Stimulated activated naive CD4-positive, alpha-beta T cell (primary cell): ENCODE data around the gene OSBPL5.

Experiments
- DNase-seq, 6 experiments: peaks; one replicate each; lab custom pipeline; 2025; lab: John Stamatoyannopoulos, UW

OSBPL5 gene

GRCh38 chr11:3148255-3148989, 16.7 kb downstream of the OSBPL5 start:
- DNase-seq = no peak

DNA sequence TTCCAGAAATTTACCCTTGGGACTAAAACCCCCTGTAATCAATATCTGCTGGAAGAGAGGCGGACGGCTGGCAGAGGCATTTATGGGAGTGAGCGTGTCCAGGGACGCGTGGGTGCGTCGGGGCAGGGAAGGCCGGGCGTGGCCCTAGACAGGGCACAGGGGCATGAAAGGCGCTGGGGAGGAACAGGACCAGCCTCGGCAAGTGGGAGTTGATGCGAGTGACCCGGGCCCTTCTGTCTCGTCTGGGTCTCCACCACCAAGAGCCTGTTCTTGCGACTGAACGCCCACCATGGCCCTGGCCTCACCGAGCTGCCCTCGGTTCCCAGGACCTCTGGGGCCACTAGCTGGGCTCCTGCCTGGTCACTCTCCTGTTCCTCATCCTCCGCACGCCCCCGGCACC, 17.5 kb downstream of the OSBPL5 start:
- DNase-seq = no peak

GRCh38 chr11:3147257-3147619, 17.9 kb downstream of the OSBPL5 start:
- DNase-seq = no peak

DNA sequence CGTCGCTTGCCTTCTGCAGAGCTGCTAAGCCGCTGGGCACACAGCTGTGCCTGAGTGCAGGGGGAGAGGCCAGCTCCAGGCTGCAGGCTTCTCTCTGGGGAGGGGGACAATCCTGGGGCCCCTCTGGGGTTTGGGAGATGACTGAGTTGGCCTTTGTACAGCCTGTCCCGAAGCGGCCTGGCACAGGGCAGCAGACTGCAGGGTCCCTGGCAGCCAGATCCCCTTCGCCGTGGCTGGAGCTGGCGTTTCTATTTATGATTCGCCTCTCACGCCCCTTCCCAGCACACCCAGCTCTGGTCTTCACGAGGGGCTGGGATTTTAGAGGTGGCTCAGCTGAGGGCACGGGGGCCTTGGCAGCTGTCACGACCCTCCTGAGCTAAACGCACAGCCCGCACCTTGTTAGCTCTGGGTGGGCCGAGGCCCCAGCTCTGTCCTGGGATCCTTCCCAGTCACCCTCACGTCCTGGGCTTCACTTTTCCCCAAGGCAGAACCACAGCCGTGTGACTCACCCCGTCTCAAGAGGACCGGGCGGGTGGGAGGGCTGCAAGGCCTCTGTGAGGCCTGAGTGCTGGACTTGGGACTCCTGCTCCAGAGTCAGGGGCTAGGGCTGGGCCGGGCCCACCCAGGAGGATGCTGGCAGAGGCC, 18.4 kb downstream of the OSBPL5 start:
- no peak for DNase-seq

GRCh38 chr11:3145206-3145520, 19.9 kb downstream of the OSBPL5 start:
- no peak for DNase-seq

- no peak for DNase-seq
Measured at GRCh38 chr11:3144296-3145205, 20.6 kb downstream of the OSBPL5 start.

DNA sequence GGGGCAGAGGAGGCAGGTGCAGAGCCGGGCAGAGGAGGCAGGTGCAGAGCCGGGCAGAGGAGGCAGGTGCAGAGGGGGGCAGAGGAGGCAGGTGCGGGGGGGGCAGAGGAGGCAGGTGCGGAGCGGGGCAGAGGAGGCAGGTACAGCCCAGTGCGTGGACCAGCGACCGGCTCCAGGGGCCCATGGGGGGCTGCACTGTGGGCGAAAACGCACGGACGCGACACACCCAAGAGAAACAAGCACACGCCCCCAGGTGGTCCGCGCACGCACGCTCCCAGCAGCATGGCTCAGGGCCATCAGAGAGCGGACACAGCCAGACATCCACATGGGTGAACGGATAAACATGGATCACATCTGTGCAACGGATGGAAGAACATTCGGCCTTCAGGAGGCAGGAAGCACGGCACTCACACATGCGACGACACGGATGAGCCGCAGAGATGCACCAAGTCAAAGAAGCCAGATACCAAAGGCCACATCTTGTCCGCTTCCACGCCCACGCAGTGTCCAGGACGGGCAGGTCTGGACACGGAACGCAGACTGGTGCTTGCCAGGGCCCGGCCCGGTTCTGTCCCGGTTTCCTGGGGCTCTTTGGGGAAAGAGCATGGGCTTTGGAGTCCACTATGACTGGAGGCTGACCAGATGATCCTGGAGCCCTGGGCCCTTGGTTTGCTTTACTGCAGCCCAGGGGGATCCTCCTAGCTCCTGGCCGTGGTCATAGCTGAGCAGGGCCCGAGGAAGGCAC, 21.8 kb downstream of the OSBPL5 start:
- DNase-seq = no peak

DNA sequence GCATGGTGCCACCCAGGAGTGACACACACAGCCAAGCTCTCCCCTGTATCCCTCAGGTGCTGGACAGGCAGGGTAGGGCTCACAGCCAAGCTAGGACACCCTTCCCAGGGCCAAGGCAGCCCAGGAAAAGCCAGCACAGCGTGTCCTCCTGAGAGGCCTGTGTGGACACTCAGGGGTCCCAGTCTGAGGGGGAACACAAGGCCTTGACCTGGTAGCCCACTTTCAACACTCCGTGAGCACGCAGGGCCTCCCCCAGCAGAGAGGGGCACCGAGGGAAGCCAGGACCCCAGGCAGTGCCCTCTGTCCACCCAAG, 24.9 kb downstream of the OSBPL5 start:
- no peak for DNase-seq

DNA sequence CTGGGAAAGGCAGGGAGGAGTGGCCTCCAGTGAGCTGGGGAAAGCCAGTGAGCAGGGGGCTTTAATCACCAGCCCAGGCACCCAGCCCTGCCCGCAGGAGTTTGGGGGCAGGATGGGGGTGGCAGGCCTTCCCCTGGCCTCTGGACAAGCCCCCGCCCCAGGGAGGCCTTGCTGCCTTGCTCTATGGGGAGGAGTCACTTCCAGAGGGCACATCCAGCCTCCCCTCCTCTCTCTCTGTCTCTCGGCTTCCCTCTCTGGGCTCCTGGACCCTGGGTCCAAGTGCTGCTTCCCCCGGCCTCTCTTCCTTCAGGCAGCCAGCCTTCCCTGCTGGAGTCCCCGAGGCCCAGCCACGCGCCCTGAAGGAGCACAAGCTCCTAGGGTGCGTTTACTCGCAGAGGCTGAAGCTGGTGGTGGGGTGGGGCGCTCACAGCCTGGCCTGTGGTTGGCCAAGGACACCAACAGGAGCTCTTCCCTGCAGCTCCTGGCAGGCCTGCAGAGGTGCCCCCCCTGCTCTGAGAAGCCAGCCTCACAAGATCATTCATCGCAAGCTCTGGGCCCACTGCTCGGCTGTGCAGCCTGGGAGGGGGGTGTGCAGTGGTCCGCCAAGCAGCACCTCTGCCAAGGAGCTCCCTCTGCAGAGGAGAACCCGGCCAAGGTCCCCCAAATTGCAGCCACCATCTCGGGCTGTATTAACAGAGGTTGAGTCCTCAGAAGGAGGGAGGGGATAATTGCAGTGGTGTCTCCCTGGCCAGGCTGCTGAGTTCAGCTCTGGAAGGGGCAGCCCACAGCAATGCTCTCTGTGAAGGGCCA, 25.4 kb downstream of the OSBPL5 start:
- no peak for DNase-seq

GRCh38 chr11:3139086-3139440, 26.0 kb downstream of the OSBPL5 start:
- DNase-seq = no peak

GRCh38 chr11:3138178-3139085, 26.7 kb downstream of the OSBPL5 start:
- DNase-seq = no peak

- DNase-seq = no peak
Measured at GRCh38 chr11:3137486-3138177, 27.5 kb downstream of the OSBPL5 start.

GRCh38 chr11:3136546-3137455, 28.3 kb downstream of the OSBPL5 start:
- DNase-seq = no peak

DNA sequence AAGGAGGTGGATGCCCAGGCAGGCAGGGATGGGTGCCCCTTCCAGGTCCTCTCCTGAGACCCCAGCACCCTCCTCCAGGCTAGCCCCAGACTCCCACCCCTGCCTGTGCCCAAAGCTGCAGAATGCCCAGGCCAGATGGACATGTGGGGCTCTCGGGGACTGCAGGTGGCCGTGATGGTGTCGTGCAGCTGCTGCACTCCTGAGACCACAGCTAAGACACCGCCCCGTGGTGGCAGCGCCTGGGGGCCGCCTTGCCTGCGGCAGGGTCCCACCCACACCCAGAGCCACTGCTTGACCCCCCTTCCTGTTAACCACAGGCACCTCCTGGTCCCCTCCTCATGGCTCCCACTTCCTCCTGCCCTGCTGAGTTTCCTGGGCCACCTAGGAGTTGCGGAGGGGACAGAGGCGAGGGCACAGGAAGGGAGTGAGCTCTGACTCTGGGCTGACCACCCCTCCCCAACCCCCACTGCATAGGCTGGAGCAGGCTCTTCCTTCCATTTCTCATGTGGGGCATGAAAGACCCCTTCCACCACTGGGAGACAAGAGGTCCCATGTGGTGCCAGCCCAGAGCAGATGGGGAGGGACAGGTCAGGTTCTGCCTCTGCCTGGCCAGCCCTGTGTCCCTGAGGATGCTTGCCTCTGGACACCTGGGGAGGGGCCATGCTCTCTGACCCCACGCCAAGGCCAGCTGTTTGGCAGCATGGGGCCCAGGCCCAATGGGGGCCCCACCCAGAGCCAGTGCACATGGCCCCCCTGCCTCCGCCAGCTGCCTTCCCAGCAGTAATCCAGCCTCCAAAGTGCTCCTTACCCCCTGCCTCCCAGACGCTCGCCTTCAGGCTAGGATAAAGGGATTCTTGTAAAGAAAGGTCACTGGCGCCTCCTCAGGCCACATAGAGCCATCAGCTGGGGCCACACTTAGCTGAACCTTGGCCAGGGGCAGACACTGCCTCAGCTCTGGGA, 29.3 kb downstream of the OSBPL5 start:
- no peak for DNase-seq

DNA sequence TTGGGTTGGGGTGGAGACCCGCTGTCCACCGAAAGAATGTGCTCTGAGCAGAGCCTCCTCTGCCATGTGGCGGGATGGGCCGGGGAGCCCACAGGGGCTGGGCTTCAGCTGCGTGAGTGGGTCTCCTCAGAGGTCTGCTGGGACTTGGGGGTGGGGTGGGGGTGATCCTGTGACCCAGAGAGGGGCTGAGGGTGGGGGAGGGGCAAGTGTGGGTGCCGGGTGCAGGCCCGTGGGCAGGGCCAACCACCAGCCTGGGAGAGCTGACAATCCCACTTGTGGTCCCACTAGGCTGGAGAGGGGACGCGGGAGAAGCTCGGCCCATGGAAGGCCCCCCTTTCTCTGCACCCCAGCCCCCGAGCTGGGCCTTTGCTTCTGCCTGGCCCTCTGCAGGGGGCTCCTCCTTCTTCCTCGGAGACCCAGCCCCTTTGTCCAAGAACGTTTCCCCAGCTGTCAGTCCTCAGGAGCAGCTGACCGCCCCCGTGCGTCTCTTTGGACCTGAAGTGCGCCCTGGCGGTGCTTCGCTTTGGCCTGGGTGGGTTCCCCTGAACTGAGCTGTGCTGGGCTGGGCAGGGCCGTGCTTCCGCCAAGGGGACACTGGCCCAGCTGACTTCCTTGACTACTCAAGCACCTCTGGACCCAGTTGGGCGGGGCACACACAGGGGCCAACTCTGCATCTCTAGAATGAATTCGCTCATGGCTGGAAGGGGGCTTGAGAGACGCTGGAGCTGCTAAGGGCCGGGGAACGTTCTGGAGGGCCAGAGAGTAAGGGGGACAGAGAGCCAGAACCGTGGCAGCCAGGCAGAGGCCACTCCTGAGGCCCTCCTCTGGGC, 30.2 kb downstream of the OSBPL5 start:
- DNase-seq = no peak

GRCh38 chr11:3134218-3134621, 30.9 kb downstream of the OSBPL5 start:
- DNase-seq = no peak
